NCI-H2081 treated with DMSO at 0.1 percent for 48 hours (cell line): ENCODE results near the gene TEKTIP1.
"Not testable (repeated sequence)": the region's sequence is repeated elsewhere in the genome, so short reads cannot be mapped to it uniquely, and the experiment has no call there.

Experiments
- DNase-seq: peaks from one replicate; lab custom pipeline; 2025; lab: John Stamatoyannopoulos, UW

TEKTIP1 gene

GRCh38 chr19:3563709-3564524 is 24.9 kb downstream of the TEKTIP1 start:
- no peak for DNase-seq

GRCh38 chr19:3565139-3565538 is 26.2 kb downstream of the TEKTIP1 start:
- no peak for DNase-seq

GRCh38 chr19:3570042-3570441 is 31.1 kb downstream of the TEKTIP1 start:
- not testable (repeated sequence) for DNase-seq

- no peak for DNase-seq
These were observed 31.6 kb downstream of the TEKTIP1 start for GRCh38 chr19:3570606-3571011.

- DNase-seq, result peak; percentile 94
These were observed 33.3 kb downstream of the TEKTIP1 start for GRCh38 chr19:3572132-3572854.

- no peak for DNase-seq
These were observed 33.8 kb downstream of the TEKTIP1 start, which contains the start of gene HMG20B for GRCh38 chr19:3572855-3573161. Gene HMG20B, plus strand, starts transcription at chr19:3572944. Its CDS starts 366 bp downstream, at chr19:3573310.

- DNase-seq, result no peak
These were observed 34.3 kb downstream of the TEKTIP1 start for GRCh38 chr19:3573162-3573857.

- peak; percentile 23 for DNase-seq
These were observed 35.1 kb downstream of the TEKTIP1 start for GRCh38 chr19:3573858-3574637.

GRCh38 chr19:3575260-3575741 is 36.3 kb downstream of the TEKTIP1 start:
- DNase-seq, result no peak

GRCh38 chr19:3575949-3576673 is 37.1 kb downstream of the TEKTIP1 start:
- DNase-seq, result no peak

GRCh38 chr19:3576696-3577443 is 37.9 kb downstream of the TEKTIP1 start:
- no peak for DNase-seq

GRCh38 chr19:3577723-3578344 is 38.9 kb downstream of the TEKTIP1 start:
- DNase-seq, result no peak

GRCh38 chr19:3578390-3578789 is 39.4 kb downstream of the TEKTIP1 start:
- no peak for DNase-seq

GRCh38 chr19:3580156-3580934 is 41.4 kb downstream of the TEKTIP1 start:
- DNase-seq, result no peak

- not testable (repeated sequence) for DNase-seq
These were observed 42.8 kb downstream of the TEKTIP1 start for GRCh38 chr19:3581792-3582191.

- DNase-seq, result not testable (repeated sequence)
These were observed 45.2 kb downstream of the TEKTIP1 start for GRCh38 chr19:3584036-3584802.

GRCh38 chr19:3585301-3586126 is 46.5 kb downstream of the TEKTIP1 start, which contains the start of gene GIPC3:
Gene GIPC3, plus strand, starts transcription at chr19:3585478. Its CDS starts 120 bp downstream, at chr19:3585598.
- DNase-seq, result no peak
